ENCODE results near the gene SYNPO2L.

Gene SYNPO2L

GRCh38 chr10:73649876-73650536 is 5.8 kb downstream of the SYNPO2L start:
- DNase-seq (ENCODE audit: low read depth), result no peak

DNA sequence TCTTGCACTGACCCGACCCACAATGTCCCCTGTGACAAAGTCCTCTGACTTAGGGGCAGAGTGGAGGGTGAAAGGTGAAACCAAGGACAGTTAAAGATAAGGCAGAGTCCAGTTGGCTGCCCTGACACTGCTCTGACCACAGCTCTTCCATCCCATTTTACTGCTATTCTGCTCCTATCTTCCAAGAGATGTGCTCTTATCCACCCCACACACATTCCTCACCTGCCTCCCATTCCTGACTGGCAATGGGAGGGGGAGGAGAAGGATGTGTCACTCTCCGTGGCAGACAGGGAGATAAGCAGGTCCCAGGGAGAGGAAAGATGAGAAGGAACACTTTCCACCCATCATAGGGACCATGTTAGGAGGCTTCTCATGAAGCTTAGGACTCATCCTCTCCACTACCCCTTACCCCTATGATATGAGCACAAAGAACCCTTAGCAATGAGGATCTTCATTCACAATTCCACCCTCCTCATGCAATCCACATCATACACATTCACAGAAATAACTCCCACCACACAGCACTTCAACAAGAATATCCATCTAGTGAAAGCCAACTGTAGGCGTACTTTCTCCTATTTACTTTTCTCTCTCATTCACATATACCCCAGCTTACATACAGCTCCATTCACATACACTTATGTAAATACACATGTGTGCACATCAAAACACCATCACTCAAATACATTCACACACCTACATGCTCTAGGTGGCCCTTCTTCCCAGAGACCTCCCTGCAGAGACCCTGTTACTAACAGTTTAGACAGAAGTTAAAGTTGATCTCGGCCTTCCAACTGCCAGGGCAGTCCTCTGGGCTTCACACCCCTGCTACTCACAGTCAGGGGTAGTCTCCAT is 6.6 kb downstream of the SYNPO2L start:
- no peak for DNase-seq (ENCODE audit: low read depth)

DNA sequence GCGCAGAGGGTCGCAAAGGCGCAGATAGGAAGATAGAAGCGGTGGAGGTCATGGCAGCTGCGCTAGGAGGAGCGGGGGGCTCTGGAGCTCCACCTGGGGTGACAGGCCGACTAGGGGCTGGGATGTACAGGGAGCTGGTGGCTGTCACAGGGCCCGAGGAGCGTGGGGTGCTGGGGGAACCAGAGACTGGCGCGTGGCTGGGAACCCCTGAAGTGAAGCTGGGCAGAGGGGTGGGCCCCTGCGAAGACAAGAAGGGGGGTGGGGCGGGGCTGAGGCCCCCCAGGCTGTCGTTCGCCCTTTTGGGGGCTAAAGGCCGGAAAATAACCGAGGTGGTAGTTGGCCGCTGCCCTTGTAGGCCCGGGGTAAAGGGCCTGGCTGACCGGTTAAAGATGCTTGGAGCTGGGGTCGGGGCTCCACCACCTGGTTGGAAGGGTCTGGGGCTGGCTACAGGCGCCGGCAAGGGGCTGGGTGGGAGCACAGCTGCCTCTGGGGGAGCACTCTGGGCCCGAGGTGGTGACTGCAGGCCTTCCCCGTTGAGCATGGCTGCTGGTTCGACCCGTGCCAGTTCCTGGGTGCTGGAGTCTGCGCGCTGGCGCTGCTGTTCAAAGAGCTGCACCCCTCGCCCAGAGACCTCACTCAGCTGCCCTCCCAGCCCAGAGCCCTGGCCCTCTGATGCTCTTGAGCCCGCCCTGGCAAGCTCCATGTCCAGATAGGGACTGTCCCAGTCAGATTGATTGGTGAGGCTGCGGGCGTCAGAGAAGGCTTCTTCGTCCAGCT is 7.8 kb downstream of the SYNPO2L start:
- no peak for DNase-seq (ENCODE audit: low read depth)

DNA sequence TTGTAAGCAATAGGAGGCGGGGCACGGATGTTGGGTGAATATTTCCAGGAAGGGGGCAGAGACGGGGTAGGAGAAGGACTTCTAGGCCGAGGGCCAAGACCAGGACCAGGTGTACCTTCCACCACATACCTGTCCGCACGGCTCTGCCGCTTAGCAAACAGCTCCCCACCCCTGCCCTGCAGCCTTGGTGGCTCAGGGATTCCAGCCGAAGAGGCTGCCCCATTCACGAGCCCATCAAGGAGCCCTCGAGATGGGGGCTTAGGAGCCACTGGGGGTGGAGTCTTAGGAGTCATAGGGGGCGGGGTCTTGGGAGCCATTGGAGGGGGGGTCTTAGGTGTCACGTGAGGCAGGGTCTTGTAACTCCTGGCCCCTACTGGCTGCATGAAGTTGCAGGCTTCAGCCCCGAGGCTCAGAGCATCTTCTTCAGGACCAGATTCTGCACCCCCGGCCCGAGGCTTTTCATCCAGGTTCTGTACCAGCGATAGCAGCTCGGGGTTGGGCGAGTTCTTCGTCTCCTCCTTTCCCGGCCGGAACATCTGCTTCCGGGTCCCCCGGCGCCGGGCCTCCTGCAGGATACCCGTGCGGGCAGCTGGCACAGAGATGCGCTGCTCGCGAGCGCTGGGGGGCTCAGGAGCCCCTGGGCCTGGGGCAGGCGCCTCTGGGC is 8.5 kb downstream of the SYNPO2L start:
- peak; percentile 39 for DNase-seq (ENCODE audit: low read depth)

DNA sequence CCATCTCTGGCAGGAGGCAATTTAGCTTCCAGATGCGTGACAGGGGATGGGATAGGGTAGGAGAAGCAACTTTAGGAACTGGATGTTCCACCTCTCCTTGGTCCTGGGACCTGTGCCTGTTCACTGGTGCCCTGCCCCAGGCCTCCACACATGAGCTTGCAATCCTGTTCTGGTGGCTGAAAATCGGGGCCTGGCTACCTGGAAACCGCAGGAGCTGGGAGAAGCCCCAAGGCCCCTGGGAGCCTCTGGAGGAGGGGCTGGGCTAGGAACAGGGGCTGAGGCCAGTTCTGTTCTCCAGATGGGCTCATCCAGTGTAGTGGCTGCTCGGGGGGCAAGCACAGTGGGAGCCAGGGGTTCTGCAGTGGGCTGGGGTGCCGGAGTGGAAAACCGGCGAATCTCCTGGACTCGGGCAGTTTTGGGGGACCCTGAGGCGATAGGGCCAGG is 9.2 kb downstream of the SYNPO2L start:
- DNase-seq (ENCODE audit: low read depth), result no peak

DNA sequence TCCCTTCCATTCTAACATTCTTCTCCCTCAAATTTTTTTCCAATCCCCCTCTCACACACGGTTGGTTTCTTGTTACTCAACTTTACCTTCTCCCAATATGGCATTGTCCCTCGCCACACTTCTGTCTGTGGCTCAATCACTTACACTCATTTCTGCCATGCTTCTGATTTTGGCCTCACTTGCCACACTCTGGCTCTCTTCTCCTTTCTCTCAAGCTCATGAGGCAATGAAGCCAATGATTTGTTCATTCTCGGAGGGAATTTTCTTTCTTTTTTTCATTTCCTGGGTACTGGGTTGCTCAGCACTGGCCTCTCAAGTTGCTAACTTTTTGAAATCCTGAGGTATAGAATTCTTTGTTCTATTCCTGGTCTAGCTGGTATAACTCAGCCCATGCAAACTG is 10.6 kb downstream of the SYNPO2L start:
- no peak for DNase-seq (ENCODE audit: low read depth)

DNA sequence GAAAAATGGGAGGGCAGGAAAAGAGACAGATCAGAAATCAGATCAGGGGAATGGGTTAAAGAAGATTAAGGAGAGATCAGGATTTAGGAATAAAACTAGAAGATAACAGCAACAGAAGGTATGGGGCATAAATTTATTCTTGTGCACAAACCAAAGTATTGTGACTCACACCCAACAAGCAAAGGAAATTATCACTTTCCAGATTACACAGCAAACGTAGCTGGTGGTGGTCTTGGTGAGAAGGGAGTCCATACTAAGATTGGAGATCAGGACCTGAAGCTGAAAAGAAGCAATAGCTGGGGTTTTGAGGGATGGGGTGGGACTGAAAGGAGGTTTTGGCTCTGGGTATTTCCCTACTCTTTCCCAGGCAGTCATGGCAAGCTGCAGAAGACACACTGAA is 11.1 kb downstream of the SYNPO2L start:
- no peak for DNase-seq (ENCODE audit: low read depth)

DNA sequence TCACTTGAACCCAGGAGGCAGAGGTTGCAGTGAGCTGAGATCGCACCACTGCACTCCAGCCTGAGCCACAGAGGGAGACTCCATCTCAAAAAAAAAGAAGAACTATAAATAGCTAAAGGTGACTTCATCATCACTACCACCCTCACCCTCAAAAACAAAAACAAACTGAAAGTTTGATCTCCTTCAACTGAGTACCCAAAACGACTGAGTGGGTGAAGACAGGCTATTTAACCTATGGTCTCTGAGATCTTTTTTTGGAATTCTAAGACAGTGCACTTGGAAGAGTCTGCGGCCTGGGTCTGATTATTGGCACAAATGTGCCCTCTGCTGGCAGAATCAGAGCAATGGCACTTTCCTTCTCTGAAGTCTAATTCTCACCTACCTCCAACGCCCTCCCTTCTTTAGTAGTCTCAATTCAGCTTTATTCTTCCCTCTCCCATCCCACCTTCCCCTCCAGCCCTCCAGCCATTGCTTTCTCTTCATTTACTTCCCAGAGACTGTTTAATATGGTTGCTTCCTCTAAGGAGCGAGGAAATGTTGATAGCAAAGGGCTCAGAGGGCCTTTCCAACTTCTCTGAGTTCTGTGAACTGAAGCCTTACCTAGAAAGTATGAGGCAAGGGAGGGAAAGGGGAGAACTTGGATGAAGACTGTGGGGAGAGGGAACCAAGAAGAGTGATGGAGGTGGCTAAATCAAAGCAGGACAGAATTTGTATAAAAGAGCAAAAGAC is 11.7 kb downstream of the SYNPO2L start:
- peak; percentile 62 for DNase-seq (ENCODE audit: low read depth)

DNA sequence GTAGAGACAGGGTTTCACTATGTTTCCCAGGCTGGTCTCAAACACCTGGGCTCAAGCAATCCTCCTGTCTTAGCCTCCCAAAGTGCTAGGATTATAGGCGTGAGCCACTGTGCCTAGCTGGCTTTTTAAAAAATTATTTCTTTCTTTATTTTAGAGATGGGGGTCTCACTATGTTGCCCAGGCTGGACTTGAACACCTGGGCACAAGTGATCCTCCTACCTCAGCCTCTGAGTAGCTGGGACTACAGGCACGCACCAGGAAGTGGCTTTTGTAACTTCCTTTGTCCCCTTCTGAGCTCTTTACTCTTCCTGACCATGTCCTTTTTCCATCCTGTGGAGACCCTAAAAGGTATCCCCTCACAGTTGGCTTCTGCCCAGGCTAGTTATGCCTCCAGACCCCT is 12.5 kb downstream of the SYNPO2L start:
- no peak for DNase-seq (ENCODE audit: low read depth)

DNA sequence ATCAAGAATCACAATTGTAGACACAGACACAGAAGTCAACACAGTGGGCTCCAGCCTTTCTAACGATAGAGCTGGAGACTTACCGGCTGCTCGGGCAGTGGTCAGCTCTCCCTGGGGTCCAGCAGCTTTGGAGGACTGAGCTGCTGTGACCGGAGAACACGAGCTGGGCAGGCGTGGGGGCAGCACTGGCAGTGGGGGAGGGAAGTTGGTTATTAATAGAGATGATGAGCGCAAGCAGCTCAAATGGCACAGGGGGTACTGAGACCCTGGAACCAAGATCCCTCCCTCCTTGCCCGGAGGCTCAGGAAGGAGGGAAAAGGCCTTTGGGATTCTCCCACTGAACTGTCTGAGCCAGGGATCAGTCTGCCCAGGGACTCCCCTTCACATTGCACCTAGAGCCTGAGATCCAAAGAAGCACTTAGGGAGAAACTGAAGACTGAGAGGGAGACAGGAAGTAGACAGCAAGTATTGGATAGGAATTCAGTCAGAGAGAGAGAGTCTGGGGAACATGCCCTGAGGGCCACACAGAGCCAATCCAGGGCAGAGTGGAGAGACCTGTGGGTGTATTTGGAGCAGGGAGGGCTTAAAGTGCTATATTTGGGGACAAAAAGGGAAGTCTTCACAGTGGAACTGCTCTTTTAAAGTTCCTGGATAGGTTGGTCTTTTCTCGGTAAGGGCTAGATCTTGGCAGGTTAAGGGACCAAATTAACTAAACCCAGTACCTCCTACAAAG is 14.3 kb downstream of the SYNPO2L start, which contains the start of gene MYOZ1:
TSS of gene MYOZ1 (minus strand) at position 147 of the 733 bp plus-strand sequence. CDS start 1,457 bp downstream, outside the sequence.
- DNase-seq (ENCODE audit: low read depth), result no peak

- no peak for DNase-seq (ENCODE audit: low read depth)
Measured at GRCh38 chr10:73639286-73639685, 16.5 kb downstream of the SYNPO2L start.

- DNase-seq (ENCODE audit: low read depth), result no peak
Measured at GRCh38 chr10:73635781-73636180, 20.0 kb downstream of the SYNPO2L start.

DNA sequence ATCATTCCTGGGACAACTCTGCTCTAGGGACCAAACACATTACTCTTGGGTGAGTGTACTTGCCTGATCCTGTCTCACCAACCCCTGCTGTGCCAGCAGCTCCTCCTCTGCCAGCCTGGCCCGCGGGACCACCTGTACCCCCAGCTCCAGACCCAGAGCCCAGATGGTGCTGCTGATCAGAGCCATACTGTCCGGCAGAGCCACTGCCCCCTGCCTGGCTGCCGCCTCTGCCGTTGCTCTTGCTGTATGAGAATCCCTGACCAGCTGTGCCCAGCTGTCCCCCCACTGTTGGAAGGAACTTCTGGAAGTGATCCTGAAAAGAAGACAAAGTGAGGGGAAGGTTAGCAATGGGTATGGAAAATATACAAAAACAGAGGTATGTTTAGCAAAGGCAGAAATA is 21.4 kb downstream of the SYNPO2L start:
- no peak for DNase-seq (ENCODE audit: low read depth)

DNA sequence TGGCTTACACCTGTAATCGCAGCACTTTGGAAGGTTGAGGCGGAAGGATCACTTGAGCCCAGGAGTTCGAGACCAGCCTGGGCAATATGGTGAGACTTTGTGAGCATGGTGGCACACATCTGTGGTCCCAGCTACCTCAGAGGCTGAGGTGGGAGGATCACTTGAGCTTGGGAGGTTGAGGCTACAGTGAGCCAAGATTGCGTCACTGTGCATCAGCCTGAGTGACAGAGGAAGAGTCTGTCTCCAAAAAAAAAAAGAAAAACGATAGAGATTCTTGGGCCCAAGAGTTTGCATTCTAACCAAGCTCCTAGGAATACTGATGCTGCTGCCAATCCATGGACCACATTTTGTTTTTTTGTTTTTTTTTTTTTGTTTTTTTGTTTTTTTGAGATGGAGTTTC is 26.7 kb downstream of the SYNPO2L start:
- no peak for DNase-seq (ENCODE audit: low read depth)

DNA sequence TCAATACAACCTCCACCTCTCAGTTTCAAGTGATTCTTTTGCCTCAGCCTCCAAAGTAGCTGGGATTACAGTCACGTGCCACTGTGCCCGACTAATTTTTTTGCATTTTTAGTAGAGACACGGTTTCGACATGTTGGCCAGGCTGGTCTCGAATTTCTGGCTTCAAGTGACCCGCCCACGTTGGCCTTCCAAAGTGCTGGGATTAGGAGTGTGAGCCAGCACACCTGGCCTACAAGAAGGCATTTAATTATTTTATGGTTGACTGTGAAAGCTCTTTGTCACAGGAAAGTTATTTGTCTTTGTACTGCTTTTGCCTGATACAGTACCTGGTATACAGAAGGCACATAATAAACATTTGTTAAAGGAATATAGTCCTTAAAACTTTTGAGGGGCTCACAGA is 27.4 kb downstream of the SYNPO2L start:
- DNase-seq (ENCODE audit: low read depth), result no peak

DNA sequence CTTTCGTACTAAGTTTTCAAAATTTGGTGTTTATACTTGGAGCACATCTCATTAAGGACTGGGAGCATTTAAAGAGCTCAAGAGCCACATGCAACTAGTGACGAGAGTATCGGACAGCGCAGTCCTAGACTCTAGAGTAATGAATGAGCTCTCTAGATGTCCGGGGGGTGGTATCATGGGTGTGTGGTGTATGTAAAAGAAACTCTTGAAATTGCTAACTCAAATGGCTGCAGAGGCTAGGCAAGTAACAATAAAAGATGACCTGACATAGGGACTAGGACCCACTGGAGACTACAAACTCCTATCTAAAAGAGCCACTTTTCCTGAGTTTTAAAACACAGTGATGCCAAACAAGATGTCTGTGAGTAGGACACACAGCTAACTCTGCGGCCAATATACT is 28.5 kb downstream of the SYNPO2L start:
- no peak for DNase-seq (ENCODE audit: low read depth)

GRCh38 chr10:73625884-73626752 is 29.7 kb downstream of the SYNPO2L start:
- peak; percentile 96 for DNase-seq (ENCODE audit: low read depth)

- DNase-seq (ENCODE audit: low read depth), result no peak
Measured at GRCh38 chr10:73625004-73625883, 30.6 kb downstream of the SYNPO2L start.

- DNase-seq (ENCODE audit: low read depth), result no peak
Measured at GRCh38 chr10:73623056-73623455, 32.8 kb downstream of the SYNPO2L start.

All from fibroblast of the conjunctiva (primary cell).